Activated gamma-delta T cell treated with Interleukin-2 at 50 U/mL for 16 hours (primary cell): ENCODE results near the gene HAPLN1.
"Not testable (repeated sequence)": the region's sequence is repeated elsewhere in the genome, so short reads cannot be mapped to it uniquely, and the experiment has no call there.

Experiments
- DNase-seq: peaks from one replicate; pipeline ENCODE4 v3.0.0-alpha.2; 2020

The HAPLN1 gene

GRCh38 chr5:83720836-83721537 lies at the start of gene HAPLN1:
TSS of gene HAPLN1 (minus strand) at chr5:83720855. CDS start at chr5:83673523, 47,332 bp downstream.
- no peak for DNase-seq

- DNase-seq: no peak
These were observed 46.8 kb upstream of the HAPLN1 start for GRCh38 chr5:83767409-83767992.

- no peak for DNase-seq
These were observed 43.4 kb upstream of the HAPLN1 start for GRCh38 chr5:83764101-83764500.

- no peak for DNase-seq
These were observed 39.9 kb upstream of the HAPLN1 start for GRCh38 chr5:83760579-83760978.

- no peak for DNase-seq
These were observed 32.0 kb upstream of the HAPLN1 start for GRCh38 chr5:83752700-83753099.

- no peak for DNase-seq
These were observed 30.5 kb upstream of the HAPLN1 start for GRCh38 chr5:83751201-83751600.

GRCh38 chr5:83750749-83751148 lies 30.1 kb upstream of the HAPLN1 start:
- DNase-seq: no peak

GRCh38 chr5:83745816-83746215 lies 25.2 kb upstream of the HAPLN1 start:
- DNase-seq: no peak

- no peak for DNase-seq
These were observed 24.2 kb upstream of the HAPLN1 start for GRCh38 chr5:83744821-83745220.

- no peak for DNase-seq
These were observed 21.4 kb upstream of the HAPLN1 start for GRCh38 chr5:83742089-83742488.

- no peak for DNase-seq
These were observed 20.9 kb upstream of the HAPLN1 start for GRCh38 chr5:83741571-83741970.

GRCh38 chr5:83740741-83741140 lies 20.1 kb upstream of the HAPLN1 start:
- no peak for DNase-seq

GRCh38 chr5:83736169-83736568 lies 15.5 kb upstream of the HAPLN1 start:
- not testable (repeated sequence) for DNase-seq

- DNase-seq: not testable (repeated sequence)
These were observed 14.4 kb upstream of the HAPLN1 start for GRCh38 chr5:83735058-83735457.

GRCh38 chr5:83731638-83732037 lies 11.0 kb upstream of the HAPLN1 start:
- DNase-seq: no peak

GRCh38 chr5:83729362-83729761 lies 8.7 kb upstream of the HAPLN1 start:
- DNase-seq: no peak

GRCh38 chr5:83726912-83727311 lies 6.3 kb upstream of the HAPLN1 start:
- no peak for DNase-seq

GRCh38 chr5:83724935-83725334 lies 4.3 kb upstream of the HAPLN1 start:
- DNase-seq: no peak

GRCh38 chr5:83724001-83724400 lies 3.3 kb upstream of the HAPLN1 start:
- DNase-seq: no peak

- DNase-seq: no peak
These were observed 2.4 kb upstream of the HAPLN1 start for GRCh38 chr5:83723031-83723430.

GRCh38 chr5:83721953-83722901 lies 1.6 kb upstream of the HAPLN1 start:
- no peak for DNase-seq

GRCh38 chr5:83718936-83719495 lies 1.6 kb downstream of the HAPLN1 start:
- DNase-seq: no peak

GRCh38 chr5:83718195-83718825 lies 2.3 kb downstream of the HAPLN1 start:
- DNase-seq: no peak
